PC-9 (cell line): ENCODE data around the gene HOOK2. TPM values are rescaled to one million over a fixed set of nuclear protein-coding genes. Genes with fewer than 3 reads are reported as not detected.

Experiments used
- BruUV-seq: library from RNA; stranded (reverse); fragments of 400-500 nt; replicated peaks from 2 replicates; lab custom pipeline; 2021; lab: Mats Ljungman, UMichigan
- CTCF ChIA-PET: fragments of 300-600 bp; sonication (Branson Sonifier 250); formaldehyde crosslinking; loops from one replicate; lab custom pipeline; 2022; ENCODE audit warnings: antibody characterized with exemption; lab: Charles Lee
- POLR2A ChIA-PET: fragments of 300-600 bp; sonication (Branson Sonifier 250); formaldehyde crosslinking; loops from one replicate; lab custom pipeline; 2022; ENCODE audit warnings: antibody characterized with exemption; ENCODE audit not compliant: unreplicated experiment; lab: Charles Lee
- DNase-seq, 2 experiments: peaks; one replicate each; pipeline versions ENCODE4 v3.0.0 to v3.0.0-alpha.2; 2015 to 2022; ENCODE audit warnings: mixed read lengths in 1 of 2
- H2AFZ ChIP-seq: fragments of 200-600 bp; sonication (generic); 2 replicates; pipeline ENCODE4 v1.8.1; 2017; ENCODE audit warnings: antibody characterized with exemption
- H3F3A ChIP-seq: fragments of 200-600 bp; sonication (generic); 2 replicates; pipeline ENCODE4 v1.8.1; 2017; ENCODE audit warnings: antibody characterized with exemption, mild to moderate bottlenecking, low read depth; ENCODE audit not compliant: insufficient read depth
- H3K27ac ChIP-seq: fragments of 200-600 bp; sonication (generic); 2 replicates; pipeline ENCODE4 v1.6.1; 2016; ENCODE audit warnings: mixed run types
- H3K27me3 ChIP-seq: fragments of 200-600 bp; sonication (generic); 2 replicates; pipeline ENCODE4 v1.6.1; 2016; ENCODE audit warnings: low read depth, mixed run types; ENCODE audit not compliant: insufficient read depth
- H3K36me3 ChIP-seq: fragments of 200-600 bp; sonication (generic); 2 replicates; pipeline ENCODE4 v1.6.1; 2016; ENCODE audit warnings: low read depth, mixed run types
- H3K4me1 ChIP-seq: fragments of 200-600 bp; sonication (generic); replicated peaks from 2 replicates; pipeline ENCODE4 v1.6.1; 2016; ENCODE audit warnings: mixed run types; ENCODE audit not compliant: insufficient read depth
- H3K4me2 ChIP-seq: fragments of 200-600 bp; sonication (generic); 2 replicates; pipeline ENCODE4 v1.6.1; 2017; ENCODE audit warnings: mixed run types
- H3K4me3 ChIP-seq: fragments of 200-600 bp; sonication (generic); 2 replicates; pipeline ENCODE4 v1.6.1; 2016; ENCODE audit warnings: mixed run types
- H3K79me2 ChIP-seq: fragments of 200-600 bp; sonication (generic); 2 replicates; pipeline ENCODE4 v1.6.1; 2017; ENCODE audit warnings: low read depth, mixed run types
- H3K9me2 ChIP-seq: fragments of 200-600 bp; sonication (generic); 2 replicates; pipeline ENCODE4 v1.8.1; 2017; ENCODE audit warnings: mild to moderate bottlenecking; ENCODE audit not compliant: insufficient read depth
- H3K9me3 ChIP-seq: fragments of 200-600 bp; sonication (generic); 2 replicates; pipeline ENCODE4 v1.8.1; 2016; ENCODE audit warnings: low read depth; ENCODE audit not compliant: insufficient read depth
- H4K20me1 ChIP-seq: fragments of 200-600 bp; sonication (generic); 2 replicates; pipeline ENCODE4 v1.8.1; 2017; ENCODE audit not compliant: insufficient read depth
- CTCF ChIP-seq: fragments of 200-600 bp; sonication (generic); conservative IDR thresholded peaks from 2 replicates; pipeline ENCODE4 v1.6.1; 2017; ENCODE audit warnings: mixed run types, antibody characterized with exemption, mild to moderate bottlenecking, moderate library complexity
- EZH2 ChIP-seq: fragments of 200-600 bp; sonication (generic); IDR thresholded peaks from 2 replicates; pipeline ENCODE4 v1.8.0; 2017; ENCODE audit warnings: antibody characterized with exemption, low read depth
- intact Hi-C: fragments of 100-400 bp; cut with micrococcal nuclease; formaldehyde crosslinking; loops from one replicate; pipeline ENCODE4 v1.10.0; 2022; ENCODE audit not compliant: unreplicated experiment
- total RNA-seq: library from RNA; stranded (reverse); gene quantifications from 2 replicates; pipeline ENCODE4 v1.2.3, GENCODE V29; 2021

Gene HOOK2
- total RNA-seq, 1 experiment from 2014 or later: 109 TPM

- H4K20me1 ChIP-seq: no peaks in the 10 kb centered on the region
- BruUV-seq: no TSS peak
- H3K4me3 ChIP-seq: no peak overlapping the region
- H3K79me2 ChIP-seq: no peaks in the 10 kb centered on the region
- peaks cover 4% of the 10 kb centered on the region; the same call in 1 of the 2 replicates for H3K4me1 ChIP-seq
- peaks cover 18% of the 10 kb centered on the region for H3K27me3 ChIP-seq
- H3K36me3 ChIP-seq: peaks cover 6% of the 10 kb centered on the region; the same call in 1 of the 2 replicates
- peaks cover 14% of the 10 kb centered on the region for H3F3A ChIP-seq
- no peaks in the 10 kb centered on the region for H3K9me3 ChIP-seq
- TF ChIP-seq CTCF (no peak), EZH2 (no peak)
- ChIA-PET CTCF (no interaction called here), POLR2A (interaction anchor here (0.7 kb wide), 1 partner anchor 25 kb away, joined by 4 read pairs; no protein-coding TSS in a partner anchor)
- H3K4me2 ChIP-seq: no peak overlapping the region
- no peak for DNase-seq
- H3K9me2 ChIP-seq: no peaks in the 10 kb centered on the region
- H2AFZ ChIP-seq: no peak overlapping the region
- intact Hi-C loops: no loop called here
- no peak overlapping the region for H3K27ac ChIP-seq
Observed at GRCh38 chr19:12752056-12752781, 23.1 kb downstream of the HOOK2 start.

GRCh38 chr19:12751635-12752034 lies 23.7 kb downstream of the HOOK2 start, which contains the start of gene BEST2:
TSS of gene BEST2 (plus strand) at chr19:12751791. CDS start at chr19:12752593, 802 bp downstream.
- DNase-seq: no peak
- CTCF ChIA-PET: no interaction called here
- Histone ChIP-seq H3K36me3 (peaks cover 8% of the 10 kb centered on the region; the same call in 1 of the 2 replicates), H3K27me3 (peaks cover 18% of the 10 kb centered on the region), H3K4me2 (no peak within 1 kb of the TSS), H3K9me3 (no peaks in the 10 kb centered on the region), H2AFZ (no peak within 1 kb of the TSS), H3K4me3 (no peak within 1 kb of the TSS), H3K79me2 (no peaks in the 10 kb centered on the region), H3K4me1 (no peaks in the 10 kb centered on the region), H3K27ac (no peak within 1 kb of the TSS), H3K9me2 (no peaks in the 10 kb centered on the region), H4K20me1 (no peaks in the 10 kb centered on the region), H3F3A (peaks cover 14% of the 10 kb centered on the region)
- POLR2A ChIA-PET: no interaction called here
- TF ChIP-seq CTCF (no peak), EZH2 (no peak)
- no TSS peak for BruUV-seq
- intact Hi-C loops: no loop called here

GRCh38 chr19:12750851-12751250 lies 24.5 kb downstream of the HOOK2 start:
- no peaks in the 10 kb centered on the region for H3K9me3 ChIP-seq
- H3F3A ChIP-seq: peaks cover 18% of the 10 kb centered on the region
- no peak overlapping the region for H2AFZ ChIP-seq
- H4K20me1 ChIP-seq: peaks cover 4% of the 10 kb centered on the region; the same call in 1 of the 2 replicates
- peaks cover 16% of the 10 kb centered on the region for H3K36me3 ChIP-seq
- CTCF ChIA-PET: no interaction called here
- no TSS peak for BruUV-seq
- no peak overlapping the region for H3K4me3 ChIP-seq
- no peaks in the 10 kb centered on the region for H3K79me2 ChIP-seq
- peaks cover 18% of the 10 kb centered on the region for H3K27me3 ChIP-seq
- no peak for DNase-seq
- H3K4me2 ChIP-seq: no peak overlapping the region
- POLR2A ChIA-PET: no interaction called here
- H3K9me2 ChIP-seq: no peaks in the 10 kb centered on the region
- no peaks in the 10 kb centered on the region for H3K4me1 ChIP-seq
- intact Hi-C loops: no loop called here
- TF ChIP-seq CTCF (no peak), EZH2 (no peak)
- H3K27ac ChIP-seq: no peak overlapping the region
